ENCODE measurements around the gene AMOTL1. TPM values are rescaled to one million over a fixed set of nuclear protein-coding genes. Genes with fewer than 3 reads are reported as not detected.
A peak's percentile ranks its signal among the peaks of the same experiment; 100 is the strongest.

The AMOTL1 gene
- polyA plus RNA-seq, 2 donors = 11.3 to 15.4 TPM

DNA sequence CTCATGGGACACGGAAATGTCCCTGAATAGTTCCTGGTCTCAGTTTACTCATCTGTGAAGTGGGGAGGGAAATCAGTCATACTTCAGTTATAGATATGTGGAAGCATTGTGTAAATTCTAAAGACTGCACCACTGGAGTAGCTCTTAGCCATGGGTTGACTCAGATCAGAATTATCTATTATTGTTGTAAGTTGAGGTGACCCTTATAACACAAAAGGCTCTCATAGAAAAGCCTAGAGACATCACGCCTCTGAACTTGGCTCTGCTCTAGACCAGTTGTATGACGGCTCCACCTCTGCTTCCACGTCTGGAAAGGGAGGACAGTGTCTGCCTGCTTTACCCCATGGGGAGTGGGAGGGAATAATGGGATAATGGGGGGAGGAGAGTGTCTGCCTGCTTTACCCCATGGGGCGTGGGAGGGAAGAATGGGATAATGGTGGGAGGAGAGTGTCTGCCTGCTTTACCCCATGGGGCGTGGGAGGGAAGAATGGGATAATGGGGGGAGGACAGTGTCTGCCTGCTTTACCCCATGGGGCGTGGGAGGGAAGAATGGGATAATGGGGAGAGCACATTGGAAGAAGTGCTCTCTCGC is 98.2 kb downstream of the AMOTL1 start:
- peaks cover 27 to 44% of the 10 kb centered on the region in 2 donors for H3K36me3 ChIP-seq (ENCODE audit: control insufficient read depth in 2 of 2, insufficient read depth in 2 of 2, low read length in 1 of 2)
- WGBS, 2 donors = 80% methylated on average over 8 of the region's 8 CpGs
- H3K27ac ChIP-seq (ENCODE audit: low read depth in 2 of 2, low read length in 1 of 2) = no peak overlapping the region
- H3K9me3 ChIP-seq (ENCODE audit: control insufficient read depth in 2 of 2, insufficient read depth in 1 of 2, low read depth in 1 of 2, low read length in 1 of 2) = no peaks in the 10 kb centered on the region
- no peak overlapping the region for H3K4me3 ChIP-seq (ENCODE audit: low read depth in 1 of 2, low read length in 2 of 2)
- H3K4me1 ChIP-seq (ENCODE audit: control insufficient read depth in 2 of 2, insufficient read depth in 2 of 2, low read length in 1 of 2) = no peaks in the 10 kb centered on the region
- no peaks in the 10 kb centered on the region for H3K27me3 ChIP-seq (ENCODE audit: control insufficient read depth in 1 of 2, insufficient read depth in 2 of 2, low read length in 2 of 2)

DNA sequence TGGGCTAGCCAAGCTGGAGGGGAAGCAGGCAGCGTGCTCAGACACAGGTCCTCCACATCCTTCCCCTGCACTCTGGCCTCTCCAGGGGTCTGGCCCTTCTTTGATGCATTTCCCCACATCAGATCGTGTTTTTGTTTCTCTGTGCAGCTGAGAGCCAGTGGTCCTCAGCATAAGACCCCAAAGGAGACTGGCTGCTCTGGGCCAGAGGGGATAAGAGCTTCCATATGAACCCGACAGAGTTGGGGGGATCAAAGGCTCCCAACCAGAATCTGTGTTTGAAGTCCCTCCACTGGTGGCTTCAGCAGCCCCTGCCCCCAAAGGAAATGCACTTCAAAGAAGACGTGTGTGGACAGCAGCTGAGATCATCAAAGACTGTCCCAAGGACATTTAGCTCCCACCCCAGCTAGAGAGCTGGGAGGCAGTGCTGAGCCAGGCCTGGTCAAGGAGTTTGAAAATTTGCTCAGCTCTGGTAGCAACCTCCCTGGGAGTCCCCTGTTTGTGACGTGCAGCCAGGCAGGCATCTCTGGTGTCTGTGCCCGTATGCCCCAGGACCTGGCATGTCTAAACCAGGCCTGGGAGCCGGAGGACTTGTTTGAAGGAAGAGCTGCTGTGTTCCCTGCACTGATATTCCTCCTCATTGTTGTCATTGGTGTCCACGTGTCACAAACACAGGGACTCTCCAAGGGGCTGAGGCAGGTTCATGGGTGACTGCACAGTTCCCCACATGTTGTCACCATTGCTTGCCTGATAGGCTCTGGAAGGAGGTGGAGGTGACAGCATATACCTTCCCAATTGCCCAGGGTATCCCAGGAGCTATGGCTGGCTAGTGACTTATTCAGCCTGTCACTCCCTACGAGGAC is 99.0 kb downstream of the AMOTL1 start:
- Histone ChIP-seq H3K27me3 (ENCODE audit: control insufficient read depth in 1 of 2, insufficient read depth in 2 of 2, low read length in 2 of 2) (no peaks in the 10 kb centered on the region), H3K9me3 (ENCODE audit: control insufficient read depth in 2 of 2, insufficient read depth in 1 of 2, low read depth in 1 of 2, low read length in 1 of 2) (no peaks in the 10 kb centered on the region), H3K36me3 (ENCODE audit: control insufficient read depth in 2 of 2, insufficient read depth in 2 of 2, low read length in 1 of 2) (peaks cover 29 to 44% of the 10 kb centered on the region in 2 donors), H3K4me1 (ENCODE audit: control insufficient read depth in 2 of 2, insufficient read depth in 2 of 2, low read length in 1 of 2) (no peaks in the 10 kb centered on the region), H3K4me3 (ENCODE audit: low read depth in 1 of 2, low read length in 2 of 2) (no peak overlapping the region), H3K27ac (ENCODE audit: low read depth in 2 of 2, low read length in 1 of 2) (no peak overlapping the region)
- 63 to 73% methylated on average over 9 of the region's 9 CpGs for WGBS, 2 donors

DNA sequence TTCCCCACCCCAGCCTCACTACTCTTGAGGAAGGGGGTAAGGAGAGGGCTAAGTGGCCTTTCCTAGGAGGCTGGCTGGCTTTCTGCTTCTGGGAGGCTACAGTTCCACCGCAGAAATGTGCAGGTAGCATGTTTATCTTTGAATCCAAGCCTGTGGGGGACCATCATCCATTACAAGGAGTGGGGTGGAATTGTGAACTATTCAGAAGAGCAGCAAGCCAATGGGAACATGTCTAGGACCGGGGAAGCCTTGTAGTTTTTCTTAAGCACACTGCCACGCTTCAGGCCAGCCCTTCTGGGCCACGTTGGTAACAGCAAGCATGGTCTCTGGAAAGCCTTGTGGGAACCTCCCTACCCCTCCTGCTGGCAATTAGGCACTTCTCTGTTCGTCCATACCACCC is 100.3 kb downstream of the AMOTL1 start:
- peaks cover 29 to 48% of the 10 kb centered on the region in 2 donors for H3K36me3 ChIP-seq (ENCODE audit: control insufficient read depth in 2 of 2, insufficient read depth in 2 of 2, low read length in 1 of 2)
- no peak overlapping the region for H3K27ac ChIP-seq (ENCODE audit: low read depth in 2 of 2, low read length in 1 of 2)
- 78 to 79% methylated on average over 5 of the region's 5 CpGs for WGBS, 2 donors

DNA sequence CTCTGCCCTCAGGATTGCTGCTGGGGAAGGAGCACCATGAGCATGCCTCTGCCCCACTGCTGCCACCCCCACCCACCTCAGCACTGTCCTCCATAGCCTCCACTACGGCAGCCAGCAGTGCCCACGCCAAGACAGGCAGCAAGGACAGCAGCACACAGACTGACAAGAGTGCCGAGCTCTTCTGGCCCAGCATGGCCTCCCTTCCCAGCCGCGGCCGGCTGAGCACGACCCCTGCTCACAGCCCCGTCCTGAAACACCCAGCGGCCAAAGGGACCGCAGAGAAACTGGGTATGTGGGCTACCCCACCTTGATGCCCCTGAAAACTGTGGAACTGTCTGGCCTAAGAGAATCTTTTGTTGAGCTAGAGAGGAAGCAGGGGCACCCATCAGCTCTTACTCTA is 101.0 kb downstream of the AMOTL1 start:
- H3K27me3 ChIP-seq (ENCODE audit: control insufficient read depth in 1 of 2, insufficient read depth in 2 of 2, low read length in 2 of 2) = no peaks in the 10 kb centered on the region
- H3K4me3 ChIP-seq (ENCODE audit: low read depth in 1 of 2, low read length in 2 of 2) = no peak overlapping the region
- no peaks in the 10 kb centered on the region for H3K4me1 ChIP-seq (ENCODE audit: control insufficient read depth in 2 of 2, insufficient read depth in 2 of 2, low read length in 1 of 2)
- no peaks in the 10 kb centered on the region for H3K9me3 ChIP-seq (ENCODE audit: control insufficient read depth in 2 of 2, insufficient read depth in 1 of 2, low read depth in 1 of 2, low read length in 1 of 2)
- H3K36me3 ChIP-seq (ENCODE audit: control insufficient read depth in 2 of 2, insufficient read depth in 2 of 2, low read length in 1 of 2) = peaks cover 29 to 48% of the 10 kb centered on the region in 2 donors
- WGBS, 2 donors = 93 to 95% methylated on average over 10 of the region's 10 CpGs
- no peak overlapping the region for H3K27ac ChIP-seq (ENCODE audit: low read depth in 2 of 2, low read length in 1 of 2)

More for the DNA sequence above, 100.3 kb downstream of the AMOTL1 start:
- no peaks in the 10 kb centered on the region for H3K9me3 ChIP-seq (ENCODE audit: control insufficient read depth in 2 of 2, insufficient read depth in 1 of 2, low read depth in 1 of 2, low read length in 1 of 2)
- no peaks in the 10 kb centered on the region for H3K4me1 ChIP-seq (ENCODE audit: control insufficient read depth in 2 of 2, insufficient read depth in 2 of 2, low read length in 1 of 2)
- no peaks in the 10 kb centered on the region for H3K27me3 ChIP-seq (ENCODE audit: control insufficient read depth in 1 of 2, insufficient read depth in 2 of 2, low read length in 2 of 2)
- no peak overlapping the region for H3K4me3 ChIP-seq (ENCODE audit: low read depth in 1 of 2, low read length in 2 of 2)

DNA sequence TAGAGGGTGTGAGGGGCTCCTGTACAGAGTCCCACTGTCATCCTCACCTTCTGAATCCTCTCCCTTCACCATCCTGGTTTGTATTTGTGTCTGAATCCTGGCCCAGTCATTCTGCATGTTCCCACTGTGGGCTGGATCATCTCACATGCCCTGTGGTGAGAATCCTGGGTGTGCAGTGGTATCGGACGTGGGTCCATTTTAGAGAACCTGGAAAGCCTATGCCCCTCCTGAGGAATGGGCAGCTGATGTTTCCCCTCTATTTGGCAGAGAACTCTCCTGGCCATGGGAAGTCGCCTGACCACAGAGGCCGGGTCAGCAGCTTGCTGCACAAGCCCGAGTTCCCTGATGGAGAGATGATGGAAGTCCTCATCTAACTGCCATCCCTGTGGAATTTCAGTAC is 102.3 kb downstream of the AMOTL1 start:
- H3K9me3 ChIP-seq (ENCODE audit: control insufficient read depth in 2 of 2, insufficient read depth in 1 of 2, low read depth in 1 of 2, low read length in 1 of 2) = no peaks in the 10 kb centered on the region
- H3K27me3 ChIP-seq (ENCODE audit: control insufficient read depth in 1 of 2, insufficient read depth in 2 of 2, low read length in 2 of 2) = no peaks in the 10 kb centered on the region
- H3K27ac ChIP-seq (ENCODE audit: low read depth in 2 of 2, low read length in 1 of 2) = no peak overlapping the region
- 84 to 91% methylated on average over 5 of the region's 5 CpGs for WGBS, 2 donors
- H3K4me1 ChIP-seq (ENCODE audit: control insufficient read depth in 2 of 2, insufficient read depth in 2 of 2, low read length in 1 of 2) = peaks cover 0 to 3% of the 10 kb centered on the region in 2 donors
- peaks cover 25 to 42% of the 10 kb centered on the region in 2 donors for H3K36me3 ChIP-seq (ENCODE audit: control insufficient read depth in 2 of 2, insufficient read depth in 2 of 2, low read length in 1 of 2)
- no peak overlapping the region for H3K4me3 ChIP-seq (ENCODE audit: low read depth in 1 of 2, low read length in 2 of 2)

DNA sequence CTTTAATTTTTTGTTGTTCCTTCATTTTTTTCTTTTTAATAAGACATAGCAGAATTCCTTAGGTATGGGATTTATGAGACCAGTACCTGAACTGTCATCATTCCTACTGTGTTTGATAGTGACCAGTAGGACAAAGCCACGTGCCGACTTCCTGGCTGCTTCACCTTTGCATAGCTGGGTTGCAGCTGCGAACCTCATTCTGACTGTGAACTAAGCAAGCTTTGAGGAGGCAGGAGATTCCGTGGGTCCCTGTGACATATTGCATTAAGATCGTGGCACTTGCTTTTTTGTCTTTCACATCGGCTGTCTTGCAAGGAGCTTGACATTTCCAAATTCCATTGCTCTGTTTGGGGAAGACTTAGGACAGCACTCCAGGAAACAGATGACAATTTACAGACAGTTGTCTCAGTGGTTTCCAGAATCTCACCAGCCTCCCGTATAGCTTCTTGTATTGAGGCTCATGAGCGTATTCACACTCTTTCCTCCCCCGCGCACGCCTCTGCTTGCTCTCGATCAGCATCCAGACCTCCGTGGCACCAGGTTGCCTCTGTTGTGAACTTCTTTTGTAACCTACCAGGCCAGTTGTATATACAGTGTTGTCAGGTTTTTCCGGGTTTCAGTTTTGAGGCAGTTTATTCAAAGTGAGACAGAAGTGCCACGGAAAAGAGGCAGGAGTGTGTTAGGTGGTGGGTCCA is 103.5 kb downstream of the AMOTL1 start:
- Histone ChIP-seq H3K27ac (ENCODE audit: low read depth in 2 of 2, low read length in 1 of 2) (no peak overlapping the region), H3K27me3 (ENCODE audit: control insufficient read depth in 1 of 2, insufficient read depth in 2 of 2, low read length in 2 of 2) (no peaks in the 10 kb centered on the region), H3K36me3 (ENCODE audit: control insufficient read depth in 2 of 2, insufficient read depth in 2 of 2, low read length in 1 of 2) (peaks cover 25 to 41% of the 10 kb centered on the region in 2 donors), H3K9me3 (ENCODE audit: control insufficient read depth in 2 of 2, insufficient read depth in 1 of 2, low read depth in 1 of 2, low read length in 1 of 2) (no peaks in the 10 kb centered on the region), H3K4me3 (ENCODE audit: low read depth in 1 of 2, low read length in 2 of 2) (no peak overlapping the region), H3K4me1 (ENCODE audit: control insufficient read depth in 2 of 2, insufficient read depth in 2 of 2, low read length in 1 of 2) (peaks cover 0 to 3% of the 10 kb centered on the region in 2 donors)
- 87 to 92% methylated on average over 15 of the region's 15 CpGs for WGBS, 2 donors

DNA sequence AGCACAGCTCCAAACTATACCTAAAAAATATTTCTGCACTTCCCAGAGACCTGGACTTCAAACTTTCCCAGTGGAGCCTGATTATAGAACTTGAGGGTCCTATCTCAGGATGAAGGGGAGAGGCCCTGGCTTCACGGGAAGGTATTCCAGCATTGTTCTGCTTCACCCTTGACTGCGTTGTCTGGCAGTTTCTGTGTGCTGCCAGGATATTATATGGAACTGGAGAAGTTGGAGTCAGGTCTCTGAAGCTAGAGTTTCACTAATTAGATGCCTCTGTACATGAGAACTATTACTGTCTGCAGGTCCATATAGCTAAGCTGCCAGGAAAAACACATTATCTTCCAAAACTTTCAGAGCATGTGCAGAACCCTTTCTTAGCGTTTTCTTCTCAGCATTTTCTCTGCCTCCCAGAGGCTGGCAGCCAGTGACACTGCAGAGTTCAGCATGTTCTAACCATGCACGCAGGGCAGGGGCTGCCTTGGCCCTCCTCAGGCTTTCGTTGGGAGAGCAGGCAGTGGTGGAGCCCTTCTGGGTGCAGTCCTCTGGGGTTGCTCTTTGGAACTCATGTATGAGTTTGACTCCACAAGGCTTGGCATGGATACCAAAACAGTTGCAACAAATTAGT is 105.9 kb downstream of the AMOTL1 start:
- WGBS, 2 donors = 48 to 70% methylated on average over 5 of the region's 5 CpGs
- Histone ChIP-seq H3K4me1 (ENCODE audit: control insufficient read depth in 2 of 2, insufficient read depth in 2 of 2, low read length in 1 of 2) (peaks cover 0 to 3% of the 10 kb centered on the region in 2 donors), H3K27ac (ENCODE audit: low read depth in 2 of 2, low read length in 1 of 2) (no peak overlapping the region), H3K27me3 (ENCODE audit: control insufficient read depth in 1 of 2, insufficient read depth in 2 of 2, low read length in 2 of 2) (no peaks in the 10 kb centered on the region), H3K4me3 (ENCODE audit: low read depth in 1 of 2, low read length in 2 of 2) (no peak overlapping the region), H3K36me3 (ENCODE audit: control insufficient read depth in 2 of 2, insufficient read depth in 2 of 2, low read length in 1 of 2) (peaks cover 16 to 35% of the 10 kb centered on the region in 2 donors), H3K9me3 (ENCODE audit: control insufficient read depth in 2 of 2, insufficient read depth in 1 of 2, low read depth in 1 of 2, low read length in 1 of 2) (no peaks in the 10 kb centered on the region)

DNA sequence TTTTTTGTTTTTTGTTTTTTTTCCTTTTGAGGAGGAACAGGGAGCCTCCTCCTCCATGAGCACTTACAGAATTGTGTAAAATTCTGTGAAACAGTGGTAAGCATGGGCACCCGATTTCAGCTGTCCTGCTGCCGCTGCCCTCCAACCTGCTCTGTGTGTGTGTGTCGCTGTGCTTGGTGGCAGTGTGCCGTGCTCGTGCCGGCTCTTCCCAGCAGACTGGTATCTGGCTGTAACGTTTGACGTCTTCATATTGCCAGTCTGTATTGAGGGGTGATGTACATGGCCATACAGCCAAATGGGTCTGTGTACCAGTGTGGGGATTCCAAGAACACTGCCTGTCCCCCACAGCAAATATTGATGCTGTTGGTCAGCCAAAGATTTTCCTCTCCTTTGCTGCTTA is 108.1 kb downstream of the AMOTL1 start:
- WGBS, 2 donors = 82 to 90% methylated on average over 8 of the region's 8 CpGs
- no peak overlapping the region for H3K4me3 ChIP-seq (ENCODE audit: low read depth in 1 of 2, low read length in 2 of 2)
- peak overlapping the region in 1 of 2 donors; percentile 37 for H3K27ac ChIP-seq (ENCODE audit: low read depth in 2 of 2, low read length in 1 of 2)
- no peaks in the 10 kb centered on the region for H3K9me3 ChIP-seq (ENCODE audit: control insufficient read depth in 2 of 2, insufficient read depth in 1 of 2, low read depth in 1 of 2, low read length in 1 of 2)
- H3K4me1 ChIP-seq (ENCODE audit: control insufficient read depth in 2 of 2, insufficient read depth in 2 of 2, low read length in 1 of 2) = peaks cover 0 to 3% of the 10 kb centered on the region in 2 donors
- peaks cover 5 to 24% of the 10 kb centered on the region in 2 donors for H3K36me3 ChIP-seq (ENCODE audit: control insufficient read depth in 2 of 2, insufficient read depth in 2 of 2, low read length in 1 of 2)
- no peaks in the 10 kb centered on the region for H3K27me3 ChIP-seq (ENCODE audit: control insufficient read depth in 1 of 2, insufficient read depth in 2 of 2, low read length in 2 of 2)
